ENCODE data around the gene VCAM1. TPM values are rescaled to one million over a fixed set of nuclear protein-coding genes. Genes with fewer than 3 reads are reported as not detected.

VCAM1 gene
- total RNA-seq, 1 experiment from 2014 or later = not detected

DNA sequence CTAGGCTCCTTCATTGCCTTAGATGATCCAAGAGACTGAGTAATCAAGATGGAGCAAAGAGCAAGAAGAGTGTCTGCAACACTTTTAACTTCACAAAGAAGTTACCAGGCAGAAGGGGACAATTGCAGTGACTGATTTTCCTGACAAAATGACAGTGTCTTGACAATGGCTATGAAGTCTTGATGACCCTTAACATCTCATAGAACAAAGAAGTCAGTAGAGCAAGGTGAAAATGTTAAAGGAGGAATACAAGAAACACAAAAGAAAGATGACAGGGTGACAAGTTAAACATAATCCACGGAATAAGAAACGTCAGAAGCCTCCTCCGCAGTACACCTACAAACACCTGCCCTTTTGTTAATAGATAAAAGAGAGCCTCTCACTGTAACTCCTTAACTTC, 15.1 kb upstream of the VCAM1 start:
- Histone ChIP-seq H3K9ac (ENCODE audit: low read length) (no peak overlapping the region), H3K79me2 (ENCODE audit: low read length) (no peaks in the 10 kb centered on the region), H3K4me2 (ENCODE audit: low read length) (no peak overlapping the region), H2AFZ (ENCODE audit: low read length) (no peak overlapping the region), H3K27ac (ENCODE audit: low read length) (no peak overlapping the region), H3K4me1 (ENCODE audit: insufficient read depth, low read length) (peaks cover 11% of the 10 kb centered on the region), H3F3A (ENCODE audit: low read length, unreplicated experiment) (no peaks in the 10 kb centered on the region), H4K20me1 (ENCODE audit: low read length) (no peaks in the 10 kb centered on the region), H3K36me3 (ENCODE audit: low read depth, low read length) (no peaks in the 10 kb centered on the region), H3K4me3 (ENCODE audit: low read length) (no peak overlapping the region), H3K9me3 (ENCODE audit: low read length) (no peaks in the 10 kb centered on the region), H3K9me2 (replicated peaks; ENCODE audit: low read length) (0 out of 2 replicates have a peak, but pooled peaks cover 3% of the 10 kb centered on the region), H3K27me3 (ENCODE audit: low read length) (no peaks in the 10 kb centered on the region)
- no peak for ATAC-seq
- CTCF ChIA-PET = no interaction called here
- DNase-seq = no peak
- TF ChIP-seq EZH2 (IDR thresholded peaks at IDR 0.05; ENCODE audit: low read length, unreplicated experiment) = no peak
- no peak for TF ChIP-seq EZH2phosphoT487 (IDR thresholded peaks at IDR 0.05; ENCODE audit: borderline replicate concordance, low read length)
- no peak for TF ChIP-seq CTCF (conservative IDR thresholded peaks at IDR 0.05; ENCODE audit: low read depth, low read length)
- intact Hi-C loops (cut with micrococcal nuclease) = no loop called here
- POLR2A ChIA-PET (ENCODE audit: unreplicated experiment) = no interaction called here
- BruUV-seq (replicated peaks) = no TSS peak

- ChIA-PET CTCF (no interaction called here), POLR2A (ENCODE audit: unreplicated experiment) (no interaction called here)
- Histone ChIP-seq H3K9me3 (ENCODE audit: low read length) (no peaks in the 10 kb centered on the region), H3K4me1 (ENCODE audit: insufficient read depth, low read length) (no peaks in the 10 kb centered on the region), H3K9ac (ENCODE audit: low read length) (no peak overlapping the region), H4K20me1 (ENCODE audit: low read length) (no peaks in the 10 kb centered on the region), H3K27ac (ENCODE audit: low read length) (no peak overlapping the region), H2AFZ (ENCODE audit: low read length) (no peak overlapping the region), H3K36me3 (ENCODE audit: low read depth, low read length) (no peaks in the 10 kb centered on the region), H3K4me2 (ENCODE audit: low read length) (no peak overlapping the region), H3F3A (ENCODE audit: low read length, unreplicated experiment) (no peaks in the 10 kb centered on the region), H3K9me2 (replicated peaks; ENCODE audit: low read length) (0 out of 2 replicates have a peak, but pooled peaks cover 3% of the 10 kb centered on the region), H3K79me2 (ENCODE audit: low read length) (no peaks in the 10 kb centered on the region), H3K27me3 (ENCODE audit: low read length) (no peaks in the 10 kb centered on the region), H3K4me3 (ENCODE audit: low read length) (no peak overlapping the region)
- no peak for TF ChIP-seq CTCF (conservative IDR thresholded peaks at IDR 0.05; ENCODE audit: low read depth, low read length)
- TF ChIP-seq EZH2 (IDR thresholded peaks at IDR 0.05; ENCODE audit: low read length, unreplicated experiment) = no peak
- TF ChIP-seq EZH2phosphoT487 (IDR thresholded peaks at IDR 0.05; ENCODE audit: borderline replicate concordance, low read length) = no peak
- DNase-seq = no peak
- intact Hi-C loops (cut with micrococcal nuclease) = no loop called here
- ATAC-seq = no peak
- no TSS peak for BruUV-seq (replicated peaks)
Observed at GRCh38 chr1:100706296-100706695, 13.2 kb upstream of the VCAM1 start.

DNA sequence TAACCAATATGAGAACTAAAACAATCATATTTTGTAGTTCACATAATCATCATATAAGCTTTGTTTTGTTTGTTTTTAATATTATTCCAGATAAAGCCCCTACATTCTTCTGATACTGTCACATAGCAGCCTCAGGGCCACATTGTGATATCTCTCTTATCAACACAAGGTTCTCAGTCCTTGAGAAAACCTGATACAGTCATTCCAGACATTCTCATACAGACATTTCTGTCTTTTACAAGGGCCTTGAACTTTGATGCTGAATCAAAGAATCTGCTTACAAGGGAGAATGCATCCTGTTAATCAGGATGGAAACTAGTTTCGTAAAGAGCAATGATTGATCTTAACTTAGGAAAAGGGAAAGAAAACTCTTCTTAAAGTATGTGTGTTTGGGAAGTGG, 12.7 kb upstream of the VCAM1 start:
- no peak for ATAC-seq
- H2AFZ ChIP-seq (ENCODE audit: low read length) = no peak overlapping the region

More for the DNA sequence above, 12.7 kb upstream of the VCAM1 start:
- Histone ChIP-seq H3K79me2 (ENCODE audit: low read length) (no peaks in the 10 kb centered on the region), H3K27me3 (ENCODE audit: low read length) (no peaks in the 10 kb centered on the region), H3K36me3 (ENCODE audit: low read depth, low read length) (no peaks in the 10 kb centered on the region), H3K4me2 (ENCODE audit: low read length) (no peak overlapping the region), H4K20me1 (ENCODE audit: low read length) (no peaks in the 10 kb centered on the region), H3K4me1 (ENCODE audit: insufficient read depth, low read length) (no peaks in the 10 kb centered on the region), H3K9me2 (replicated peaks; ENCODE audit: low read length) (0 out of 2 replicates have a peak, but pooled peaks cover 3% of the 10 kb centered on the region), H3K4me3 (ENCODE audit: low read length) (no peak overlapping the region), H3K9ac (ENCODE audit: low read length) (no peak overlapping the region), H3K9me3 (ENCODE audit: low read length) (no peaks in the 10 kb centered on the region), H3F3A (ENCODE audit: low read length, unreplicated experiment) (no peaks in the 10 kb centered on the region), H3K27ac (ENCODE audit: low read length) (no peak overlapping the region)
- no TSS peak for BruUV-seq (replicated peaks)
- no peak for DNase-seq
- ChIA-PET POLR2A (ENCODE audit: unreplicated experiment) (no interaction called here), CTCF (no interaction called here)
- intact Hi-C loops (cut with micrococcal nuclease) = no loop called here
- TF ChIP-seq CTCF (conservative IDR thresholded peaks at IDR 0.05; ENCODE audit: low read depth, low read length) (no peak), EZH2phosphoT487 (IDR thresholded peaks at IDR 0.05; ENCODE audit: borderline replicate concordance, low read length) (no peak)
